HG03521 (cell line): ENCODE results near the gene HOMER1.
"Not testable (repeated sequence)": the region's sequence is repeated elsewhere in the genome, so short reads cannot be mapped to it uniquely, and the experiment has no call there.

Experiments
- ATAC-seq: cut with Tn5 transposase; IDR thresholded peaks from one replicate; pipeline ENCODE4 v1.9.1; 2021; ENCODE audit warnings: mild to moderate bottlenecking, moderate library complexity; ENCODE audit not compliant: unreplicated experiment

The HOMER1 gene

DNA sequence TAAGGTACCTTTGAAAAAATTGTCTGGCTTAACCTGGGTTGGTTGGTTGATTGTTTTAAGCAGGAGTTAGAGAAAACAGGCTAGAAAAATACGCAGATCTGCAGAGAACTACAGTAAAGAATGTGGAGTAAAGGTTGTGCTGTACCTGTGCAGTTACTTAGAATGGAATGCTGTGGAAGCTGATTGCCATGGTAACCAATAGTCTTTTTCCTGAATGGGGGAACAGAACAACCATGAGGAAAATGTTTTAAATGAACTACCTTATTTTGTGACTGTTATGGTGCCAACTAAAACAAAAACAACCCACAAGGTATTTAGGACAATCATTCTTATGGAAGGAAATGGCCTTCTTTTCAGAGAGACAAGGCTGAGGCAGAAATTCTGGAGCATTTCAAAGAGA is 4.8 kb upstream of the HOMER1 start:
- no peak for ATAC-seq

DNA sequence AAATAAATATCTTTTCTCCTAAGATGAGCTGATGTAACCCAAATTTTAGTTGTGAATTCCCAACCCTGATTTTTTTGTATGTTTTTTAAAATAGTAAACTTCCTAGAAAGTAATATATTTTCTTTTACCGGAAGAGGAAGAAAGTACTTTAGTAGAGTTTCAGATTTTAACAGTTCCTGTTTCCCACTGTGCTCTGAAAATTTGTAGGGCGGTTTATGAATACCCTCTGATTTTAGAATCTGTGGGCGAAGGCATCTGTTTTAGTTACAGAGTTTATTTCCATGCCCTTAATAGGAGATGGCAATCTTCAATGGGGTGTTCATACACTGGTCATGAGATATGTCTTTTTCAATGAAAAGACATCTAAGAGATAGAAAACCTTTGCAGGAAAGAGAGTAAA is 3.7 kb upstream of the HOMER1 start:
- no peak for ATAC-seq

DNA sequence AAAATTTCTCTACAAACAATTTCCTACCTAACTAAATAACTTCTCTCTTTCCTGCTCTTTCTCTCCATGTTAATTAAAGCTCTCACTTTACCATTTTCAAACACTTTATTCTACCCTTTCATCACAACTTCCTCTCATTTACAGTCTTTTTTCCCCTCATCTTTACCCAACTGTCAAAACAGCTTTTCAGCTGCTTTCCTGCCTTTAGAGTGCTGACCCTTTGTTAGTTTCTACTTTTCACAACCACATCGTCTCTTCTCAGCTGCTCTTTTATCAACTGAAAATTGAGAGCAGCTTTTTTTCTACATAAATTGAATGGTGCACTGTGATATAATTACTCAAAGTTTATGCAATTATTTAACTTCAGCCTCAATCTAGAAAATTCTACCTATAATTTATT is 3.1 kb upstream of the HOMER1 start:
- ATAC-seq: no peak

DNA sequence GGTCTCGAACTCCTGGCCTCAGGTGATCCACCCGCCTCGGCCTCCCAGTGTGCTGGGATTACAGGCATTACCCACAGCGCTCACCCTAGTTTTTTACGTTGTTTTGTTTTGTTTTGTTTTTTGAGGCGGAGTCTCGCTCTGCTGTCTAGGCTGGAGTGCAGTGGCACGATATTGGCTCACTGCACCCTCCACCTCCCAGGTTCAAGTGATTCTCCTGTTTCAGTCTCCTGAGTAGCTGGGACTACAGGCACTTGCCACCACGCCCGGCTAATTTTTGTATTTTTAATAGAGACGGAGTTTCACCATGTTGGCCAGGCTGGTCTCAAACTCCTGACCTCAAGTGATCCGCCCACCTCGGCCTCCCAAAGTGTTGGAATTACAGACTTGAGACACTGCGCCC is 2.4 kb upstream of the HOMER1 start:
- not testable (repeated sequence) for ATAC-seq

DNA sequence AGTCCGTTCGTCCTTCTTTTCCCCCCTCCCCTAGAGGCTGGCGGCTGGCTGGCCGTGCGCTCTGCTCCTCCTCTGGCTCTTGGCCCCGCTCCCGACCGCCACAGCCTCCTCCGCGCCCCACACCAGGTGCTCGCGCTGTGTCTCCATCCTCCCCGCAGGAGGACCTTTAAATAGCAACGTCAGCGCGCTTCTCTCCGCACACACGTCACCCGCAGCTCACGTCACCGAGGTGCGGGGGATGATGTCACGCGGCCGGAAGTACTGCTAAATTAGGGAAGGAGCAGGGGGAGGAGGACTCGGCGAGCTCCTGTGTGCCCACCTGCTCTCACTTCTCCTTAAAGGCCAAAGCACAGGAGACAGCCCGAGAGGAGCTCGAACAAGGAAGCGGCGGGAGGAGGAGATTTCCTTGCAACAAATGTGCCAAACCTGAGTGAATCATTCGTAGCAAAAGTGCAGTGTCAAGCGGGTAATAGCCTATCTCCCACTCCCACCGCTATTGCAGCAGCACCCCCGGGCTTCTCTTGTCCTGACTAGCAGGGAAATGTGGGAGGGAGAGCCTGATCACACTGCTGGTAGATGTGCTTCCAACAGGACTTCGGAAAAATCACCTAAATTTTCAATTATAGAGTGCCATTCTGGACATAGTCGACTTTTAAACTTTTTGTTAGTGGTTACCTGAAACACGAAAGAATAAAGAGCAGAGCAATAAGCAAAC is 614 bp upstream of the HOMER1 start:
- peak; percentile 78 for ATAC-seq

DNA sequence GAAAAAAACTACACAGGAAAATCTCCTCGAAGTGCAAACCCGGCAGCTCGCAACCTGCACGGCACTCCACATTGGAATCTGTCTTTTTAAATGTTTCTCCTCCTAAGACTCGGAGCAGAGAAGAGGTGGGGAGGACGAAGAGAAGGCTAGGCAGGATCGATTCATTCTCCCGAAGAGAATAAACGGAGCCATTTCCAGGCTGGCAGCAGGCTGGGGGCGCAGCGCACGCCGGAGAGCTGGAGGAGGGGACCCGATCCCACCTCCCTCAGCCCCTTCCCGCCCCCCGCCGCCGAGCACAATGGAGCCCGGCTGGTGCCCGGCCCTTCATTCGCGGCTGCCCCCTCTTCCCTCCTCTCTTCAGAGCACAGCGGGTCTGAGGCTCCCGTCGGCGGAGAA is 628 bp downstream of the HOMER1 start:
- no peak for ATAC-seq

DNA sequence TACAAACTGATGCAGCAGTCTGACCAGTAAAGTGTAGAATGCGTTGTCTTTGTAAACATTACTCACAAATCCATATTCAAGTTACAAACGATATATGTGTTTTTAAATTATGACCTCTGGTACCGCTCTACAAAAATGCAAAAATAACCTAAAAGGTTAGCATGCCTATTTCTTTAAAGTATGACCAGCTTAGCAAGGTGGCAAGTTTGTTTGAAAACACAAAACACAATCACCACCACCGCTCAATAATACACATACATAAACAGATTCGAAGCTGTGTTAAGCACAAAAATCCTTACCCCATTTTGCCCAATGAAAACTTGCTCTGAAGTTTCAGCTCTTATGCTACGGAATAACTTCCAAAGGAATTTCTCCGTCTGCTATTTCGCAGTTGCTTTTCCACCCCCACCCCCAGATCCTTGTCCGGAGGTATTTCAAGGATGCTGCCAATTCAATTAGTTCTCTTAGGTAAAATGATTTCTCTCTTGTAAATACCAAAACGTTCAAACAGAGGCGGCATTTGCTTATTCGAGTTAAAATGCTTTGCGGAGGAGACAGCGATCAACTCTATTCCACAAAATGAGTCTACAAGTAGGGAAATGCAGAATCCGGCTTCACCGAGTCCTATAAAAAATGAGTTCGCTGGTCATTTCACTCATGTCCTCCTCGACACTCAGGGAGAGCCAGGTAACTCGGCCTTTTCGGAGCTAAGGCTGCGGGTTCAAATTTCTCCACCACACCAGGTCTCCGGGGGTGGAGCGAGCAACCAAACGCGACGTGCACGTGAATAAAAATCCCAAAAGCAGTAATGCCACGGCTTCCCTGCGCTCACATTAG is 1.2 kb downstream of the HOMER1 start:
- no peak for ATAC-seq

DNA sequence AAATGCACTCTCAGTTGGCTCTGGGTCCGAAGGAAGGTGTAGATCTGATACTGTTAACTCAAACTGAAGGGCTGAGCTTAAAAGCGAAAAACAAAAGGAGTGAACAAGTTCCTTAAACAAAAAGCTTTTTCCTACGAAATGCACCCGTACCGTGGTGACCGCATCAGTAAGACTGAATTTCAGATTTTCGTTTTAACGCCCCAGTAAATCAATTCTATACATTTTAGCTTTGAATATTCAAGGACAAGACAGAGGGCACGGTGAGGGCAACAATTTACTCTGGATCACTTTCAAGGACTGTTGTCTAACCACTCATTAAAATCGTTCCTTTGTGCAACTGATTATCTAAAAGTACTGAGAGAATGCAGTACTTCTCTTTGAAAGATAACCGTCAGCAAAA is 1.9 kb downstream of the HOMER1 start:
- ATAC-seq: no peak

DNA sequence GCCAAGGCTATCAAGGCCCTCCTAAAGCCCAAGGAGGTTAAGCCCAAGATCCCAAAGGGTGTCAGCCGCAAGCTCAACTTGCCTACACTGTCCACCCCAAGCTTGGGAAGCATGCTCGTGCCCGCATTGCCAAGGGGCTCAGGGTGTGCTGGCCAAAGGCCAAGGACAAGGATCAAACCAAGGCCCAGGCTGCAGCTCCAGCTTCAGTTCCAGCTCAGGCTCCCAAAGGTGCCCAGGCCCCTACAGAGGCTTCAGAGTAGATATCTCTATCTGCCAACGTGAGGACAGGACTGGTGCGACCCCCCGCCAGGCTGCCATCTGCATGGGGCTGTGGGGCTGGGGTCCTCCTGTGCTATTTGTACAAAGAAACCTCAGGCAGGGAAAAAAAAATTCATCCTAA is 3.3 kb downstream of the HOMER1 start:
- ATAC-seq: no peak

DNA sequence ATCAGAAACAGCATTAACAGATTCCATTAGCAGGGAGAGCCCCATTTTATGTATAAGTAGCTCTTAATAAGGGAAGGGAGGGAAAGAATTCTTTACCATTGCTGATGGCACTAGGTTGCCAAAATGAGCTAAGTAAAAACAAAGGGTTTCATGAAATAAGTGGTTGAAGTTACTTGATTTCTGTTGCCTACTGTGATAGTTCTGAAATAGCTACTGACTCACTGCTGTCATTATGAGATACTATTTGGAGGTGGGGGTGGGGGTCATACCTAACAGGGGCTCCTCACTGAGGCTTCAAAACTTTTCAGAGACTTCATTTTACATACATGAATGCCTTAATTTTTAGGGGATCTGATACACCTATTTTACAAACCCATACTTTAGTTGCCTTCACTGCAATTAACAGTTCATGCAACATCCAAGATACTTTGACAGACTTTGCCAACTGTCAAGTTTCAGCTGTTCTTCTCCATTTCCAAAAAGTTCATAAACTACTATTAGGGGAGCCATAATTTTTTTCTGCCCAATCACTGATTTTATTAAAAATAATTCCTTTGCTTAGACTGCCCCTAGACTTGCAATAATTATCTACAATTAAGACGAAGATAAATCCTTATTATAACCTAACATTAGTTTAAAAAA is 4.6 kb downstream of the HOMER1 start:
- no peak for ATAC-seq

DNA sequence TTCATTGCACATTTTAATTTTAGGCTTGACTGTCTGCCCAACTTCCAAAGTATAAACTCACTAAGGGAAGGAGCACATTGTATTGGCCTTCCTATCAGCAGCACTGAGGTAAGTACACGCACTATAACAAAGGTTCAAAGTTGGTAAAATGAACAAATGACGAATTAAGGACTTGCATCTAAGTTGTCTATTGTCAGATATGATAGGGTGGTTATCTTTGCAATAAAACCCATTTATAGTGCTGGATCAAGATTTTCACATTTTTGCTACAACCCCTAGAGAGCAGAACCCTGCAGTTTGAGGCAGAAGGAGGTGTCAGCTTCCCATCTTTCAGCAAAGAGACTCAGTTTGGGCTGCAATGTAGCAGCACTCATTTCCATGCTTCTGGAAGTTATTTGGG is 5.1 kb downstream of the HOMER1 start:
- ATAC-seq: no peak

DNA sequence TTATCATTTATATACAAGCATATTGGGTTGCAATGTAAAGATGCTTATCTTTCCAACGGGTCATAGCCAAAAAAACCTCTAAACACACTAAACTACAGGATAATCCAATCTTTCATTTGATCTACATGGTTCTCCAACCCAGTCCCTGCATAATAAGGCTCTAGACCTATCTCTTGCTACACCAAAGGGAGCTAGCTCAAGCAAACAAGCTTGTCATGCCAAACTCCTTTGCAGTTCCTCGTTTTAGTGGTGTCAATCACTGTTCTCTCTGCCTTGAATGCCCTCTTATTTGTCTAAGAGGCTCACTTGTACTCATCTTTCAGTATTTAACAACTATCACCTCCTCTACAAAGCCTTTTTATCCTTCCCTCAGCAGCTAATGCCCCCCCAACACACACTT is 5.6 kb downstream of the HOMER1 start:
- no peak for ATAC-seq

DNA sequence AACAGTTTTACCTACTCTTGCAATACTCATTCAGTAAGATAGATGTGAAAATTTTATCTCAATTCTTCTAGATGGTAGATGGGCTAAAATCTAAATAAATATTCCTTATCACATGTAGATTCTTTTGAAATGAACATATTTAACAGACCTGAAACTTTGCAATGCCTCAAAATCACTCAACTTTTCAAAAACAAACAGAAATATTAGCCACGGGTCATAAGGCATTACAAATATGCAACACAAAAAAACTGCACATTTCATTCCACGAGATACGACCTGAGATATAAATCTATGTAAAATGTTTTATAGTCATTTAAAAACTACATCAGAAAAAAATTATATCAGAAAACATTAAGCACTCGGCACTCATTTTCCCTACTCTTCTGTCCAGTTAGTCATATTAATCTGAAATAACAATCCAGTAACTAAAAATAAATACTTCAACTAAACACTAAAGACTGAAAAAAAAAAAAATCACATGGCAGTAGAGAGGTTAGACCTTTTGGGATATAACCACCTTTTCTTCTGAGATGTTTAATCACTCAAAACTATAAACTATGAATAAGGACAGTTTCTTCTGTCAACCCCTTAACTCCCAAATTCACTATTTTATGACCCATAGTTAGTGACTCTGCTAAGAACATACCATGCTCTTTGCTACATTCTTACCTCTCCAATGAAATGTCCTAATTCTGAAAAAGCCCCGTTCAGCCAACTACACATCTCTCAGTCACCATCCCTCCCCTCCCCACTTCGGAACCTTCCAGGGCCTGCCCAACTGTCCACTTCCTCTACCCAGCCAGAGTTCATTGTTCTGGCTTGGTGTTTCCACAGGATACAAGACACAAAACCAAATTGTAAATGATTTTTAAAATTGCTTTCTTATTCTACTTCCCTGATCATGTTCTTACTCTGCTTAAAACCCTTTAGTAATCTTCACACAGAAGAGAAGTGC is 6.4 kb downstream of the HOMER1 start:
- ATAC-seq: no peak

DNA sequence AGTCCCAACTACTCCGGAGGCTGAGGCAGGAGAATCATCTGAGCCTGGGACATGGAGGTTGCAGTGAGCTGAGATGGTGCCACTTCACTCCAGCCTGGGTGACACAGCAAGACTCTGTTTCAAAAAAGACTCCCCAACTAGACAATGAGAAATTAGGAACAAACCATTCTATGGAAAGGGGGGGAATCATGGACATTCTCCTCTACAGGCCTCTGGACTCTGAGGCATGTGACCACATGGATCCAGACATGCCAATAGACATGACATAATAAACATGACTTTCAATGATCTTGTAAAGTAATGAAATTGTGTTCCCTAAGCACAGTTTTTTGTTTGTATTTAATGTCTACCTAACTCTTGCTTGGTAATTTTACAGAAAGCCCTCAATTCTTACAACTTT is 8.8 kb downstream of the HOMER1 start:
- ATAC-seq: no peak

DNA sequence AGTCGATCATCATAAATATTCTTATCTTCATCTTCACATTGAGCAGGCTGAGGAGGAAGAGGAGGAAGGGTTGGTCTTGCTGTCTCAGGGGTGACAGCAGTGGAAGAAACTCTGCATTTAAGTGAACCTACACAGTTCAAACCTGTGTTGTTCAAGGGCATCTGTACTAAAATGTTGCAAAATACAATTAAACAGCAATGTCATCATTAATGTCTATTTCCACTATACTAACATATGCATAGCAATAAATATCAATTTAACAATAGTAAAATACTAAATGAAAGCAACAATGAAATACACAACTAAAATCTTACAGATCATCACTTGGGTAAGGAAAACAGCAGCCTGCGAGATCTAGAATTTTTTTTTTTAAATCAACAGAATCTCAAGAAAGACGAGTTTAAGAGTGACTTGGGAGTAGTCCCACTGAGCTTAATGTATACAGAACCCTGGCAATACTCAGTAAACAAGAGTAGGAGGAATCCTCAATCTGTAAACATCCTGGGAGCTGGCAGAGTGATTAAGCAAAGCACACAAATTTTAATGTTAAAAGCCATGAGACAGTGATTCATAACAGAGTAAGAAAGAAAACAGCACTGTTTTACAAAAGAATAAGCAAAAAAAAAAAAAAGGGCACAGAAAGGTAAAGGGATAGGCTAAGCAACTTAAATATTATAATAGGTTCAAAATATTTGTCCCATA is 10.0 kb downstream of the HOMER1 start:
- ATAC-seq: no peak

DNA sequence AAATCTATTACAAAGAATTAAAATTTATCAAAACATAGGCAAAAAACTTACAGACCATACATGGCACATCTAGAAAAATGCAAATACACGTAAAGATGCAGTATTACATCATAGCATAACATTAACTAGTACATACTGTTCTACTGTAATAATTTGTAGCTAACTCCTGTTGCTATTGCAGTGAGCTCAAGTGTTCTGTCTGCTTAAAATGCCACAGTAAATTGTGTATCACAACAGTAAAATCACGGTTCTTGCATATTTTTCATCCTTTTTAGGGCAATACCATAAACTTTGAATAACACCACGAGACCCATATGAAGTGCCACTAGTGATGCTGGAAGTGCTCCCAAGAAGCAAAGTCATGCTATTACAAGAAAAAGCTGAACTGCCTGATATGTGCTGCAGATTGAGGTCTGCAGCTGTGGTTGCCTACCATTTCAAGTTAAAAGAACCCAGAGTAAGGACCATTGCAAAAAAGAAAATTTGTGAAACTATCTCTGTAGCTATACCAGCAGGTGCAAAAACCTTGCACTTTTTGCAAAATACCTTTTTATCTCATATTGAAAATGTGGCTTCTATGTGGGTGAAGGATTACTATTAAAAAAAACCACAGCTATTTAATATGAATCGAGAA is 14.2 kb downstream of the HOMER1 start:
- no peak for ATAC-seq

DNA sequence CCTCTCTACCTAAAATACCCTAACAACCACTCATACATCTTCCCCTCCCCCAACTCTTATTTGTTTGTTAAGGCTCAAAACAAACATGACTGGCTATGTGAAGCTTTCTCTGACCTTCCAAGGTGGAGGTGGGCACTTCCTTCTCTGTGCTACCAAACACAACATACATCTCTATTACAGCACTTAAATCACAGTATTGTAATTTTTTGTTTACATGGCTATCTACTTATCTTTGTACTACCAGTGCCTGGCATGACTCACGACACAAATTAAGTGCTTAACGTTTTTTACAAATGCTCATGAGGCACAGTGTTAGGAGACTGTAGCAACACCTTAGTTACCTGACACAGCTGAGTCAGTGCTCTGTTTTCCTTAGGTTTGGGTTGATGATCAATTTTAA is 18.6 kb downstream of the HOMER1 start:
- no peak for ATAC-seq

DNA sequence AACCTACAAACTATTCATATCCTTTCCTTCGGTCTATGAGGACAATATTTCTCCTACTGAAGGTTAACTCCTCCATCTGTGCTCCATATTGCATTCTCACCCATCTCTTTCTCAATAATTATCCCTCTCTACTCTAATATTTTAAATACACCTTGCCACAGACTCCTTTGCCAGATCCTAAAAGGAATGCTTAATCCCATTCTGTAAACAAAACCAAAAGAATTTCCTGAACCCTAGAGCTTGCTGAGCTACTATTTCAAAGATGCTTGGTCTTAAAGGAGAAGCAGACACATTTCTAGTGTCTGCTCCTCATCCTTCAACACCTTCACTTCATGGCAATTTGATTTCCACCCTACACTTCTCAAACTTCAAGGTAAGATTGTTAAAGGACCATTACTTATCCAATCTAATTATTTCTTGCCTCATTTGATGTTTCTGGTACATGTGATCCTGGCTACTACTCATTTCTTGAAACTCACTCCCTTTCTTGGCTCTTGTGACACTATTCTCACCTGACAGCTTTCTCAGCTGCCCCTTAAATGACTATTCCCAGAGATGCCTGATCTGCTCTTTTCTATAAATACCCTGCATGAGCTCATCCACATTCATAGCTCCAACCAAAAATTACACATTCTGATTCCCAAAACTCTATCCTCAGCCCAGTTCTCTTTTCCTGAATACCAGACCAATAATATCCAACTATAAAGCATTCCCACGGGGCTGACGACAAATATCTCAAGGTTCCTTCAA is 20.2 kb downstream of the HOMER1 start:
- no peak for ATAC-seq

DNA sequence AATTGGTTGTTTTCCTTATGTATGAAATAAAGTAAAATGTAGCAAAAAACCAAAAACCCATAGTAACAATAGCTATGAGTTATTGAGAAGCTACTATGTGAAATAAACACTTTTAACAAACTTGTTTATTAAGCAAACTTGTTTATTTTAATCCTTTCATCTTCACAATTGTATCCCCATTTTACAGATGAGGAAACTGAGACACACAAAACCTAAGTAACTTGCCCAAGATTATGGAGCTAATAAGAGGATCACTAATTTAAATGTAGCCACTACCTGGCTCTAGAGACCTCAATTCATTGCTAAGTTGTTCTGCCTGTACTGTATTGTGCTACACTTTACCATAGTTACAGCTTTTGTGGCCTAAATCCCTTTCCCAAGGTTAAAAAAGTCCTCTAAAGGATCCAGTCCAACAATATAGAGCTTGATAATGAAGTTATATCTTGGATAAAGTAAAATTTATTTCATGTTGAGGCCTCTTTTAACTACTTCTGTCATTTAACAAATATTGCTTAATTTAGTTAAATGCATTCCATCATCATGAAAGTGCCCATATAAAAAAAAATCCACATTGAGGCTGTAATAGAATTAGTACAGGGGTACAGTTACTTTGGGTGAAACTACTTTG is 22.1 kb downstream of the HOMER1 start:
- no peak for ATAC-seq
